ENCODE results near the gene IL22RA2.
"Not testable (repeated sequence)": the region's sequence is repeated elsewhere in the genome, so short reads cannot be mapped to it uniquely, and the experiment has no call there.

Gene IL22RA2

DNA sequence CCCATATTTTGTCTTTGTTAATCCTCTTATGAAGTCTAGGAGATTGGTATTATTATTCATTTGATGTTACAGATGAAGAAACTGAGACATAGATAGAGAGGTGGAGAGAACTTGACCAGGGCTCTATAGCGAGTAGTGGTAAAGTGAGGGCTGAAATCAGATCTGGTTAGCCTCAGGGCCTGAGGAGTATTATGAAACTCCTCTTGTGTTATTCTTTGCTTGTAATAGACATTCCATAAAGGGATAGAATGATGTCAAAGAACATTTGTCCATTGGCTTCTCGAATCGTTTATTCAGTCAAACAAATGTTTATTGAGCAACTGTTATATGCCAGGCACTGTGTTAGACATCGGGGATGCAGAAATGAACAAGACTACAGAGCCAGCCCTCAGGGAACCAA, at the start of gene IL22RA2:
Gene IL22RA2, minus strand, starts transcription at position 144 of the 400 bp plus-strand sequence. CDS start 11,895 bp downstream, outside the sequence.
- no peak for DNase-seq

GRCh38 chr6:137222381-137222780, 48.9 kb upstream of the IL22RA2 start:
- DNase-seq, result no peak

GRCh38 chr6:137219664-137220252, 46.3 kb upstream of the IL22RA2 start:
- DNase-seq, result no peak

GRCh38 chr6:137218917-137219663, 45.6 kb upstream of the IL22RA2 start, which contains the start of gene IFNGR1:
TSS of gene IFNGR1 (minus strand) at chr6:137219385. CDS start at chr6:137219327, 58 bp downstream.
- DNase-seq, result peak; percentile 63 to 97 (median 92)

DNA sequence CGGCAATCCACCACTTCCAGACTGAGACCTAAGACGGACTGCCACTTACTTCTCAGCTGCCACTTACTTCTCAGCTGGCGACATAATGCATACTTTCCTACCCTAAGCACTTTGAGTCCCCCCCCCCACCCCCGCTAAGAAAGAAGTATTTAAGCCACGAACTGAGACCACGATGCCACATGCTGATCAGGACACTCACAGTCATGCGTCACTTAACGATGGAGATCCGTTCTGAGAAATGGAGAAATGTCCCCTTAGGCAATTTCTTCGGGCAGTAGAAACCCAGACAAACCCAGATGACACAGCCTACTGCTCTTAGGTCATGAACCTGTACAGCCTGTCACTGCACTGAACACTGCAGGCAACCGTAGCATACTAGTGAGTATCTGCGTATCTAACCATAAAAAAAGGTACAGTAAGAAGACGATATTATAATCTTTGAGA, 45.1 kb upstream of the IL22RA2 start:
- DNase-seq, result peak in 8 of 14 donors; percentile 35 to 62 (median 56)

DNA sequence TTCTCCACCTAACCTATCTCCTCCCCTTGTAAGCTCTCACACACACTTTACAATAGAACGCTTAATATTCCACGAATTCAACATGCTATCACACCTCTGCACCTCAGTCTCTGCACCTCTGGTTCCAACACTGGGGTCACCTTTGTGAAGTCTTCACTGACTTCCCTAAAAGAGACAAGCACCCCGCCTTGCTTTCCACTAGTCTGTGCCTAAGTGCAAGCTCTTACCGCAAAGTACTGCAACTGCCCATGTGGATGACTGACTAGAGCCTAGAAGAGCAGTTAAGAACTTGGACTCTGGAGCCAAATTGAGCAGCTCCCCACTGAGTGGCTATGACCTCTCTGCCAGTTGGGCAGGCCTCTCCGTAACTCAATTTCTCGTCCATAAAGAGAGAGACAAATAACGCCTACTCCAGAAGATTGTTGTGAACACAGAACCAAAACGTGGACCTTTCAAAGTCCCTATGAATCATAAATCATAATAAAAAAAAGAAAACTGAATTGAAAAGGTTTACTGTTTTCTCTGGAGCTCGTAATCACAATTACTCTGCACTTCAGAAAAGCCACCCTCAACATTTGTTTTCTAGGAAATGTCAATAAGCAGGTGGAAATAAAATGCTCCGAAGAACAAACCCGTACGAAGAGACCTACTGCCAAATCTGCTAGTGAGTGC, 44.5 kb upstream of the IL22RA2 start:
- peak in 3 of 14 donors; percentile 12 to 20 (median 14) for DNase-seq

DNA sequence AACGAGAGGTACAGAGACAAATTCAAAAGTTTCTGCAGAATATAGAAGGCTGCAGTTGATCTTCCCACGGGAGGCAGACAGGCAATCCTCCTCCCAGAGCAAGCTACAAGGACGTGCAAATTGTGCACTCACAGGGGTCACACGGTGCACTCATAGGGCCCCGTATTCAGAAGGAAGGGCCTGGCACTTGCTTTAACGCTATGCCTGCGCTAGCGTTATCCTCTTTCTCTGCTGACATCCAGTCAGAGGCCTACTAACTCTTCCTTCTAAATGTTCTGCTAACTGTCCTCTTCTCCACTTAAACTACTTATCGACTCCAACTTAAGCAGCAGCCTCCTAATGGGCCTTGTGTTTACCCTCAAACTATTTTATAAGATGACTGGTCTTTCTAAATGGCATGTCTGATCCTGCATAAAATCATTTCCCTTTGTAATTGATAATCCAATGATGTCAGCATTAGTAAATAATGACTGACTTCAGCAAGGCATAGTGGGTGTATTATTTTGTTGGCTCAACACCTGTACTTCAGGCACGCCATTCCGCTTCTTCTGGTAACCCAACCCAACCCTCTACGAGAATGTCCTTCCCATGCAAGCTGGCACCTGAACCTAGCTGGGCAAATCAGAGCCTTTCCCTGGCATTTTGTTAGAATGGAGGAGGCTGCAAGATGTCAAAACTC, 43.6 kb upstream of the IL22RA2 start:
- DNase-seq, result peak in 1 of 14 donors; percentile 13

DNA sequence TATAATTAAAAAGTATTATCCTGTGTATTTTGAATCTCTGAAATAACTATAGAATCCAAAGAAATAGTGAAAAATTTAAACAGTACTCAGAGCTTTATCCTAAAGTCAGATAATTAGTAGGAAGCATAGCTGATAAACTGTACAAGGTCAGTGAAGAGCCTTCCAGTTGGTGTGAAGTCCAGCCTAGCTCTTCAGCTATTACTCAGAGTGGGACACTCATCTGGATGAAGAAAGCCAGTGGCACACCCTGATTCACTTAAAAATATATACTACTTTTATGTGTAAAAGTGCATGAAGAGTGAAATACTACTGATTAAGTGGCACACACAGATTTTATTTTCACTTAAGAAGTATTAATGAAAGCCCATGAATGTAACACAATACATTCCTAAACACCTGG, 42.7 kb upstream of the IL22RA2 start:
- DNase-seq, result no peak

DNA sequence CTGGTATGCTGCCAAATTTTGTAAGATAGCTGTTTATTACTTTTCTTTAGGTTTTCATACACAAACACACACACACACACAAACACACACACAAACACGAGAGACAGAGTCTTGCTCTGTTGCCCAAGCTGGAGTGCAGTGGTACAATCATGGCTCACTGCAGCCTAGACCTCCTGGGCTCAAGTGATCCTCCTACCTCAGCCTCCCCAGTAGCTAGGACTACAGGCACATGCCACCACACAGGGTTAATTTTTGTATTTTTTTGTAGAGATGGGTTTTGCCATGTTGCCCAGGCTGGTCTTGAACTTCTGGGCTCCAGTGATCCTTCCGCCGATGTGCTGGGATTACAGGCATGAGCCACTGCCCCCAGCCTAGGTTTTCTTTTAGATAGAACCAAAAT, 42.2 kb upstream of the IL22RA2 start:
- not testable (repeated sequence) for DNase-seq

GRCh38 chr6:137214931-137215330, 41.5 kb upstream of the IL22RA2 start:
- no peak for DNase-seq

- no peak for DNase-seq
These were observed 40.4 kb upstream of the IL22RA2 start for GRCh38 chr6:137213813-137214212.

GRCh38 chr6:137213331-137213740, 39.9 kb upstream of the IL22RA2 start:
- DNase-seq, result no peak

- no peak for DNase-seq
These were observed 38.5 kb upstream of the IL22RA2 start for GRCh38 chr6:137211910-137212309.

- DNase-seq, result no peak
These were observed 37.5 kb upstream of the IL22RA2 start for GRCh38 chr6:137210903-137211302.

DNA sequence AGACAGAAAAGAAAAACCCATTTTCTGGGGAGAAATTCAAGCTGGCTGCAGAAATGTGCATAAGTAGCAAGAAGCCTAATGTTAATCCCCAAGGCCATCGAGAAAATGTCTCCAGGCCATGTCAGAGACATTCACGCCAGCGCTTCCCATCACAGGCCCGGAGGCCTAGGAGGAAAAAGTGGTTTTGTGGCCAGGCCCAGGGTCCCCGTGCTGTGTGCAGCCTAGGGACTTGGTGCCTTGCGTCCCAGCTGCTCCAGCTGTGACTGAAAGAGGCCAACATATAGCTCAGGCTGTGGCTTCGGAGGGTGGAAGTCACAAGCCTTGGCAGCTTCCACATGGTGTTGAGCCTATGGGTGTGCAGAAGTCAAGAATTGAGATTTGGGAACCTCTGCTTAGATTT, 34.8 kb upstream of the IL22RA2 start:
- DNase-seq, result no peak

GRCh38 chr6:137207457-137207856, 34.0 kb upstream of the IL22RA2 start:
- not testable (repeated sequence) for DNase-seq

DNA sequence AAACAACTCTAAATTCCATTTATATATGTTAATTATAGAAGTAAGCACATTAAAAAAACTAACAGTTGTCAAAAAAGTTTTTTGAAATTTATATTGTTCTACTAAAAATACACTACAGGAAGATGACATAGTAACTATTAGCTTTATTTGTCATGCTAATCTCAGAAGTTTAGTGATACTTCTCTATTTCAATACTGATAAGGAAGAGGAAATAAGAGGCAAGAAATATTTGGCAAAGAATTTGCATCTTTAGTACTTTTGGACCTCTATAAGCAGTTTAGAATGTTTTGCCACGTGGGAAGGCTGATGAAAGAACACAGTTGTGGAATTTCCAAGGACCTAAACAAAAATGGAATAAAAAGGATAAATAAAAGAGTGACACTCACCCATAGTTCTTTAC, 33.1 kb upstream of the IL22RA2 start:
- no peak for DNase-seq

GRCh38 chr6:137203256-137203655, 29.8 kb upstream of the IL22RA2 start:
- no peak for DNase-seq

GRCh38 chr6:137202078-137202477, 28.6 kb upstream of the IL22RA2 start:
- DNase-seq, result peak in 3 of 14 donors; percentile 15 to 44 (median 32)

- DNase-seq, result no peak
These were observed 27.6 kb upstream of the IL22RA2 start for GRCh38 chr6:137201006-137201405.

GRCh38 chr6:137200288-137200687, 26.8 kb upstream of the IL22RA2 start:
- no peak for DNase-seq

All from C1 segment of cervical spinal cord (tissue), 14 donors.